CD4-positive, alpha-beta T cell (primary cell): ENCODE results near the gene ROR1. TPM values are rescaled to one million over a fixed set of nuclear protein-coding genes. Genes with fewer than 3 reads are reported as not detected.

Source experiments
- ATAC-seq: fragments of 200-7000 bp; cut with Tn5 transposase; one replicate; pipeline ENCODE4 v1.10.0; 2022; ENCODE audit warnings: mild to moderate bottlenecking; ENCODE audit not compliant: poor library complexity
- CTCF ChIA-PET: fragments of 350-600 bp; sonication (Branson Sonifier 250); formaldehyde crosslinking; loops from one replicate; lab custom pipeline; 2021; ENCODE audit warnings: antibody characterized with exemption, inconsistent platforms; lab: Charles Lee
- POLR2A ChIA-PET: fragments of 350-600 bp; sonication (Branson Sonifier 250); formaldehyde crosslinking; loops from one replicate; lab custom pipeline; 2021; ENCODE audit warnings: antibody characterized with exemption, inconsistent platforms; lab: Charles Lee
- DNase-seq, 14 experiments: peaks; one replicate each; pipeline ENCODE4 v3.0.0-alpha.2; 2013 to 2020; ENCODE audit warnings: mixed read lengths in 2 of 14
- H3K27ac ChIP-seq, 2 donors: one replicate each; pipeline versions ENCODE4 v1.5.1 to v1.7.0; 2013; ENCODE audit warnings: low read length in 2 of 2, low read depth in 1 of 2, mild to moderate bottlenecking in 1 of 2
- H3K27me3 ChIP-seq, 2 experiments: 1 replicate in 1 of 2; 2 replicates in 1 of 2; pipeline versions ENCODE4 v1.6.1 to v1.7.0; 2013; ENCODE audit warnings: low read length in 2 of 2, control low read depth in 1 of 2, mild to moderate bottlenecking in 1 of 2, moderate library complexity in 1 of 2; ENCODE audit not compliant: insufficient read depth in 2 of 2, control insufficient read depth in 1 of 2
- H3K36me3 ChIP-seq: one replicate; pipeline ENCODE4 v1.6.1; 2013; ENCODE audit warnings: low read length, control low read depth; ENCODE audit not compliant: insufficient read depth
- H3K4me1 ChIP-seq: one replicate; pipeline ENCODE4 v1.6.1; 2013; ENCODE audit warnings: low read length, control low read depth; ENCODE audit not compliant: insufficient read depth
- H3K4me3 ChIP-seq: one replicate; pipeline ENCODE4 v1.5.1; 2013; ENCODE audit warnings: mild to moderate bottlenecking, low read length, moderate library complexity
- H3K9me3 ChIP-seq, 2 experiments: 1 replicate in 1 of 2; 2 replicates in 1 of 2; pipeline versions ENCODE4 v1.6.1 to v1.7.0; 2013; ENCODE audit warnings: low read length in 2 of 2, mild to moderate bottlenecking in 2 of 2, control low read depth in 1 of 2, moderate library complexity in 1 of 2; ENCODE audit not compliant: control insufficient read depth in 1 of 2, insufficient read depth in 1 of 2
- H3K27ac Mint-ChIP-seq: one replicate; pipeline ENCODE4 v1.8.0; 2020; ENCODE audit warnings: mixed read lengths
- H3K27me3 Mint-ChIP-seq: one replicate; pipeline ENCODE4 v1.8.0; 2021; ENCODE audit warnings: mixed read lengths
- H3K36me3 Mint-ChIP-seq: one replicate; pipeline ENCODE4 v1.8.0; 2021; ENCODE audit warnings: low read depth, mixed read lengths
- H3K4me1 Mint-ChIP-seq: one replicate; pipeline ENCODE4 v1.8.0; 2021; ENCODE audit warnings: low read depth, mixed read lengths
- H3K4me3 Mint-ChIP-seq: one replicate; pipeline ENCODE4 v1.8.0; 2020; ENCODE audit warnings: mild to moderate bottlenecking, mixed read lengths
- H3K9me3 Mint-ChIP-seq: one replicate; pipeline ENCODE4 v1.8.0; 2020; ENCODE audit warnings: mixed read lengths
- CTCF ChIP-seq: fragments of 200-600 bp; IDR thresholded peaks from one replicate; pipeline ENCODE4 v1.8.0; 2022; ENCODE audit warnings: antibody characterized with exemption, mild to moderate bottlenecking
- intact Hi-C, 2 experiments: fragments of 100-400 bp; cut with DNase I in 1 of 2; cut with micrococcal nuclease in 1 of 2; formaldehyde crosslinking; loops; one replicate each; pipeline versions ENCODE4 v1.15.1 to v1.9.0; 2023 to 2025; cut with DNase I, micrococcal nuclease
- total RNA-seq, 174 experiments: library from RNA in 2 of 174; stranded (reverse) in 2 of 174; gene quantifications; one replicate each; pipeline ENCODE4 v1.2.3 and lab custom pipeline; 2021 to 2026

ROR1 gene
- total RNA-seq, 2 experiments from 2014 or later, result not detected

GRCh38 chr1:63863145-63863544 lies 89.3 kb downstream of the ROR1 start:
- Mint-ChIP-seq H3K27ac (no peak overlapping the region), H3K4me3 (no peak overlapping the region), H3K4me1 (no peaks in the 10 kb centered on the region), H3K9me3 (no peaks in the 10 kb centered on the region), H3K36me3 (no peaks in the 10 kb centered on the region), H3K27me3 (no peaks in the 10 kb centered on the region)
- no peak for TF ChIP-seq CTCF
- POLR2A ChIA-PET, result no interaction called here
- Histone ChIP-seq H3K36me3 (no peaks in the 10 kb centered on the region), H3K27ac (no peak overlapping the region), H3K9me3 (no peaks in the 10 kb centered on the region), H3K4me1 (no peaks in the 10 kb centered on the region), H3K4me3 (no peak overlapping the region), H3K27me3 (peaks cover 0 to 4% of the 10 kb centered on the region in 2 experiments)
- intact Hi-C loops, result no loop called here
- DNase-seq (no peak), ATAC-seq (no peak)
- CTCF ChIA-PET, result interaction anchor here (1.1 kb wide), 1 partner anchor 9 kb away, joined by 7 read pairs; no protein-coding TSS in a partner anchor

- CTCF ChIA-PET, result no interaction called here
- intact Hi-C loops, result no loop called here
- no peak overlapping the region for H3K4me3 ChIP-seq
- no peaks in the 10 kb centered on the region for H3K9me3 ChIP-seq
- no peak overlapping the region for H3K27ac ChIP-seq
- H3K27me3 ChIP-seq, result peaks cover 0 to 4% of the 10 kb centered on the region in 2 experiments
- Mint-ChIP-seq H3K36me3 (no peaks in the 10 kb centered on the region), H3K27ac (no peak overlapping the region), H3K9me3 (no peaks in the 10 kb centered on the region), H3K4me1 (no peaks in the 10 kb centered on the region), H3K4me3 (no peak overlapping the region), H3K27me3 (no peaks in the 10 kb centered on the region)
- no peaks in the 10 kb centered on the region for H3K36me3 ChIP-seq
- no peak for TF ChIP-seq CTCF
- H3K4me1 ChIP-seq, result no peaks in the 10 kb centered on the region
- ATAC-seq (no peak), DNase-seq (no peak)
- POLR2A ChIA-PET, result interaction anchor here (0.6 kb wide), 1 partner anchor 172 kb away, joined by 5 read pairs; no protein-coding TSS in a partner anchor
These were observed 90.4 kb downstream of the ROR1 start for GRCh38 chr1:63864224-63864641.

- Histone ChIP-seq H3K4me1 (no peaks in the 10 kb centered on the region), H3K27me3 (peaks cover 0 to 4% of the 10 kb centered on the region in 2 experiments), H3K9me3 (no peaks in the 10 kb centered on the region), H3K4me3 (no peak overlapping the region), H3K36me3 (no peaks in the 10 kb centered on the region), H3K27ac (no peak overlapping the region)
- Mint-ChIP-seq H3K9me3 (no peaks in the 10 kb centered on the region), H3K27ac (no peak overlapping the region), H3K4me1 (no peaks in the 10 kb centered on the region), H3K36me3 (no peaks in the 10 kb centered on the region), H3K4me3 (no peak overlapping the region), H3K27me3 (no peaks in the 10 kb centered on the region)
- TF ChIP-seq CTCF, result no peak
- POLR2A ChIA-PET, result no interaction called here
- CTCF ChIA-PET, result interaction anchor here (0.9 kb wide), 1 partner anchor 21 kb away, joined by 3 read pairs; no protein-coding TSS in a partner anchor
- no peak for DNase-seq
- no peak for ATAC-seq
- intact Hi-C loops, result no loop called here
These were observed 91.7 kb downstream of the ROR1 start for GRCh38 chr1:63865561-63865960.
